ACC112 (cell line): ENCODE measurements around the gene IRX4.

Experiments
- H2AFZ ChIP-seq: fragments of 200-600 bp; sonication (generic); one replicate; pipeline ENCODE4 v1.6.0; 2017; ENCODE audit warnings: antibody characterized with exemption, low read length; ENCODE audit not compliant: unreplicated experiment
- H3K27ac ChIP-seq: fragments of 200-600 bp; sonication (generic); 2 replicates; pipeline ENCODE4 v1.5.1; 2014; ENCODE audit warnings: low read depth, mild to moderate bottlenecking, antibody characterized with exemption, low read length, moderate library complexity
- H3K27me3 ChIP-seq: fragments of 200-600 bp; sonication (generic); 2 replicates; pipeline ENCODE4 v1.6.1; 2014; ENCODE audit warnings: mild to moderate bottlenecking, antibody characterized with exemption, low read length, moderate library complexity, mixed read lengths; ENCODE audit not compliant: insufficient read depth
- H3K36me3 ChIP-seq: fragments of 200-600 bp; sonication (generic); 2 replicates; pipeline ENCODE4 v1.6.1; 2016; ENCODE audit warnings: mild to moderate bottlenecking, antibody characterized with exemption, low read length, moderate library complexity, mixed read lengths; ENCODE audit not compliant: insufficient read depth
- H3K4me1 ChIP-seq: fragments of 200-600 bp; sonication (generic); one replicate; pipeline ENCODE4 v1.6.1; 2016; ENCODE audit warnings: low read length, mixed read lengths; ENCODE audit not compliant: insufficient read depth, unreplicated experiment, control insufficient read depth
- H3K4me3 ChIP-seq: fragments of 200-600 bp; sonication (generic); 2 replicates; pipeline ENCODE4 v1.5.1; 2014; ENCODE audit warnings: mild to moderate bottlenecking, low read depth, low read length
- H3K79me2 ChIP-seq: fragments of 200-600 bp; sonication (generic); one replicate; pipeline ENCODE4 v1.6.0; 2016; ENCODE audit warnings: low read length; ENCODE audit not compliant: control insufficient read depth, unreplicated experiment, insufficient read depth

The IRX4 gene

GRCh38 chr5:1890296-1890695 lies 7.6 kb upstream of the IRX4 start:
- peaks cover 77% of the 10 kb centered on the region for H3K27me3 ChIP-seq
- H3K4me1 ChIP-seq = no peaks in the 10 kb centered on the region

GRCh38 chr5:1889321-1890065 lies 6.8 kb upstream of the IRX4 start:
- H3K4me3 ChIP-seq = no peak overlapping the region
- no peak overlapping the region for H2AFZ ChIP-seq
- H3K27me3 ChIP-seq = peaks cover 81% of the 10 kb centered on the region
- no peaks in the 10 kb centered on the region for H3K36me3 ChIP-seq
- no peaks in the 10 kb centered on the region for H3K79me2 ChIP-seq
- no peak overlapping the region for H3K27ac ChIP-seq
- H3K4me1 ChIP-seq = no peaks in the 10 kb centered on the region

More at GRCh38 chr5:1890296-1890695, 7.6 kb upstream of the IRX4 start:
- Histone ChIP-seq H3K36me3 (no peaks in the 10 kb centered on the region), H3K79me2 (no peaks in the 10 kb centered on the region), H3K27ac (no peak overlapping the region), H2AFZ (no peak overlapping the region), H3K4me3 (no peak overlapping the region)

GRCh38 chr5:1888541-1889251 lies 6.0 kb upstream of the IRX4 start:
- Histone ChIP-seq H3K4me1 (no peaks in the 10 kb centered on the region), H3K27me3 (peaks cover 81% of the 10 kb centered on the region), H3K79me2 (no peaks in the 10 kb centered on the region), H3K27ac (no peak overlapping the region), H3K36me3 (no peaks in the 10 kb centered on the region), H2AFZ (no peak overlapping the region), H3K4me3 (no peak overlapping the region)

GRCh38 chr5:1887588-1888360 lies 5.0 kb upstream of the IRX4 start:
- Histone ChIP-seq H3K4me1 (no peaks in the 10 kb centered on the region), H3K79me2 (no peaks in the 10 kb centered on the region), H3K4me3 (no peak overlapping the region), H3K36me3 (no peaks in the 10 kb centered on the region), H3K27me3 (peaks cover 82% of the 10 kb centered on the region), H2AFZ (no peak overlapping the region), H3K27ac (no peak overlapping the region)

- H2AFZ ChIP-seq = no peak overlapping the region
- no peaks in the 10 kb centered on the region for H3K36me3 ChIP-seq
- H3K79me2 ChIP-seq = no peaks in the 10 kb centered on the region
- peaks cover 83% of the 10 kb centered on the region for H3K27me3 ChIP-seq
- H3K4me3 ChIP-seq = peak overlapping the region; percentile 16; the same call in 1 of the 2 replicates
- H3K4me1 ChIP-seq = no peaks in the 10 kb centered on the region
- H3K27ac ChIP-seq = no peak overlapping the region
These were observed 4.3 kb upstream of the IRX4 start for GRCh38 chr5:1886846-1887587.

- H3K4me1 ChIP-seq = no peaks in the 10 kb centered on the region
- 0 out of 2 replicates have a peak overlapping the region, but pooled peaks have one; percentile 12 for H3K4me3 ChIP-seq
- H3K79me2 ChIP-seq = no peaks in the 10 kb centered on the region
- H2AFZ ChIP-seq = no peak overlapping the region
- no peaks in the 10 kb centered on the region for H3K36me3 ChIP-seq
- no peak overlapping the region for H3K27ac ChIP-seq
- peaks cover 83% of the 10 kb centered on the region for H3K27me3 ChIP-seq
These were observed 3.4 kb upstream of the IRX4 start for GRCh38 chr5:1885868-1886845.

- no peak overlapping the region for H3K27ac ChIP-seq
- no peaks in the 10 kb centered on the region for H3K4me1 ChIP-seq
- no peak overlapping the region for H2AFZ ChIP-seq
- H3K4me3 ChIP-seq = no peak overlapping the region
- peaks cover 86% of the 10 kb centered on the region for H3K27me3 ChIP-seq
- no peaks in the 10 kb centered on the region for H3K36me3 ChIP-seq
- no peaks in the 10 kb centered on the region for H3K79me2 ChIP-seq
These were observed 2.7 kb upstream of the IRX4 start for GRCh38 chr5:1885404-1885755.

- H3K4me1 ChIP-seq = no peaks in the 10 kb centered on the region
- peaks cover 91% of the 10 kb centered on the region for H3K27me3 ChIP-seq
- no peaks in the 10 kb centered on the region for H3K79me2 ChIP-seq
- no peaks in the 10 kb centered on the region for H3K36me3 ChIP-seq
- H3K4me3 ChIP-seq = no peak overlapping the region
- H3K27ac ChIP-seq = no peak overlapping the region
- no peak overlapping the region for H2AFZ ChIP-seq
These were observed 2.1 kb upstream of the IRX4 start for GRCh38 chr5:1884678-1885403.

GRCh38 chr5:1883925-1884677 lies 1.4 kb upstream of the IRX4 start:
- Histone ChIP-seq H3K27ac (no peak overlapping the region), H3K36me3 (no peaks in the 10 kb centered on the region), H3K4me1 (no peaks in the 10 kb centered on the region), H2AFZ (no peak overlapping the region), H3K27me3 (peaks cover 96% of the 10 kb centered on the region), H3K79me2 (no peaks in the 10 kb centered on the region), H3K4me3 (peak overlapping the region; percentile 75)
